Measurements from ENCODE around the gene TMEM184A.

DNA sequence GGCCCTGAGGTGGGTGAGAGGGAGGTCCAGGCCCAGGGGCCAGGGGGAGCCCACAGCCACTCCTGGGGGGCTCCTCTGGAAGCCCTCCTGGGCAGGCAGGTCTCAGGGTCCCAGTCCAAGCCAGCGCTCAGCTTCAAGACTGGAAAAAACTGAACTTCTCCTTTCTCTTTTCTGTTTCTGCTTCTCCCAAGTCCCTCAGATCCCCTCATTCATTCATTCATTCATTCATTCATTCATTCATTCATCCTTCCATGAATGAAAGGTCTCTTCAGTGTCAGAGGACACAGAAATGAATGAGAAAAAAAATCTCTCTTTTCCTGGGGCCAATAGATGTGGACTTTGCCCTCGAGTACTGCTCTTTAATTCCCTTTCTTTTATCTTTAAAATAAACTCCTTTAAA lies 48.4 kb upstream of the TMEM184A start:
- TF ChIP-seq, protein P1, sequence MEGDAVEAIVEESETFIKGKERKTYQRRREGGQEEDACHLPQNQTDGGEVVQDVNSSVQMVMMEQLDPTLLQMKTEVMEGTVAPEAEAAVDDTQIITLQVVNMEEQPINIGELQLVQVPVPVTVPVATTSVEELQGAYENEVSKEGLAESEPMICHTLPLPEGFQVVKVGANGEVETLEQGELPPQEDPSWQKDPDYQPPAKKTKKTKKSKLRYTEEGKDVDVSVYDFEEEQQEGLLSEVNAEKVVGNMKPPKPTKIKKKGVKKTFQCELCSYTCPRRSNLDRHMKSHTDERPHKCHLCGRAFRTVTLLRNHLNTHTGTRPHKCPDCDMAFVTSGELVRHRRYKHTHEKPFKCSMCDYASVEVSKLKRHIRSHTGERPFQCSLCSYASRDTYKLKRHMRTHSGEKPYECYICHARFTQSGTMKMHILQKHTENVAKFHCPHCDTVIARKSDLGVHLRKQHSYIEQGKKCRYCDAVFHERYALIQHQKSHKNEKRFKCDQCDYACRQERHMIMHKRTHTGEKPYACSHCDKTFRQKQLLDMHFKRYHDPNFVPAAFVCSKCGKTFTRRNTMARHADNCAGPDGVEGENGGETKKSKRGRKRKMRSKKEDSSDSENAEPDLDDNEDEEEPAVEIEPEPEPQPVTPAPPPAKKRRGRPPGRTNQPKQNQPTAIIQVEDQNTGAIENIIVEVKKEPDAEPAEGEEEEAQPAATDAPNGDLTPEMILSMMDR (IDR thresholded peaks at IDR 0.05): no peak
- TF ChIP-seq POLR2A (IDR thresholded peaks at IDR 0.05; ENCODE audit: low read depth): no peak
- no peak for TF ChIP-seq POLR2AphosphoS5 (IDR thresholded peaks at IDR 0.05)

Data from esophagus muscularis mucosa (tissue), 3 donors.